Measurements from ENCODE around the gene PPIE. TPM values are rescaled to one million over a fixed set of nuclear protein-coding genes. Genes with fewer than 3 reads are reported as not detected.
A peak's percentile ranks its signal among the peaks of the same experiment; 100 is the strongest.

The PPIE gene
- total RNA-seq, 1 donor from 2014 or later: 40.8 TPM

DNA sequence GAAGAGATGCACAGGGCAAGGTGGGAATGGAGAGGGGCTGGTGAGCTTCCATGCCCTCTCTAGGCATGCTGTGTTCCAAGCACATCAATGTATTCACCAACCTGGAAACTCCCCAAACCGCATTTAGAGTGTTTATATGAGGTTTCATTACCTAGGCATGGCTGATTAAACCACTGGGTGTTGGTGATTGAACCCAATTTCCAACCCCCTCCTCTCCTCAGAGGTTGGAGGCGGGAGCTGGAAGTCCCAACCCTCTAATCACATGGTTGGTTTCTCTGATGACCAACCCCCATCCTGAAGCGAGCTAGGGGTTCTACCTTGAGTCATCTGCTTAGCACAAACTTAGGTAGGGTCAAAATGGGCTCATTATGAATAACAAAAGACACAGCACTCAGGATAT lies 3.0 kb upstream of the PPIE start:
- Mint-ChIP-seq H3K27me3 (ENCODE audit: unreplicated experiment) (peaks cover 38% of the 10 kb centered on the region), H3K4me3 (ENCODE audit: unreplicated experiment) (no peak overlapping the region), H3K4me1 (ENCODE audit: unreplicated experiment) (peaks cover 19% of the 10 kb centered on the region), H3K27ac (ENCODE audit: unreplicated experiment) (no peak overlapping the region), H3K36me3 (ENCODE audit: unreplicated experiment) (peaks cover 3% of the 10 kb centered on the region), H3K9me3 (ENCODE audit: unreplicated experiment) (no peaks in the 10 kb centered on the region)
- DNase-seq (ENCODE audit: extremely low spot score, unreplicated experiment): no peak
- TF ChIP-seq, protein P1, sequence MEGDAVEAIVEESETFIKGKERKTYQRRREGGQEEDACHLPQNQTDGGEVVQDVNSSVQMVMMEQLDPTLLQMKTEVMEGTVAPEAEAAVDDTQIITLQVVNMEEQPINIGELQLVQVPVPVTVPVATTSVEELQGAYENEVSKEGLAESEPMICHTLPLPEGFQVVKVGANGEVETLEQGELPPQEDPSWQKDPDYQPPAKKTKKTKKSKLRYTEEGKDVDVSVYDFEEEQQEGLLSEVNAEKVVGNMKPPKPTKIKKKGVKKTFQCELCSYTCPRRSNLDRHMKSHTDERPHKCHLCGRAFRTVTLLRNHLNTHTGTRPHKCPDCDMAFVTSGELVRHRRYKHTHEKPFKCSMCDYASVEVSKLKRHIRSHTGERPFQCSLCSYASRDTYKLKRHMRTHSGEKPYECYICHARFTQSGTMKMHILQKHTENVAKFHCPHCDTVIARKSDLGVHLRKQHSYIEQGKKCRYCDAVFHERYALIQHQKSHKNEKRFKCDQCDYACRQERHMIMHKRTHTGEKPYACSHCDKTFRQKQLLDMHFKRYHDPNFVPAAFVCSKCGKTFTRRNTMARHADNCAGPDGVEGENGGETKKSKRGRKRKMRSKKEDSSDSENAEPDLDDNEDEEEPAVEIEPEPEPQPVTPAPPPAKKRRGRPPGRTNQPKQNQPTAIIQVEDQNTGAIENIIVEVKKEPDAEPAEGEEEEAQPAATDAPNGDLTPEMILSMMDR (IDR thresholded peaks at IDR 0.05): no peak

DNA sequence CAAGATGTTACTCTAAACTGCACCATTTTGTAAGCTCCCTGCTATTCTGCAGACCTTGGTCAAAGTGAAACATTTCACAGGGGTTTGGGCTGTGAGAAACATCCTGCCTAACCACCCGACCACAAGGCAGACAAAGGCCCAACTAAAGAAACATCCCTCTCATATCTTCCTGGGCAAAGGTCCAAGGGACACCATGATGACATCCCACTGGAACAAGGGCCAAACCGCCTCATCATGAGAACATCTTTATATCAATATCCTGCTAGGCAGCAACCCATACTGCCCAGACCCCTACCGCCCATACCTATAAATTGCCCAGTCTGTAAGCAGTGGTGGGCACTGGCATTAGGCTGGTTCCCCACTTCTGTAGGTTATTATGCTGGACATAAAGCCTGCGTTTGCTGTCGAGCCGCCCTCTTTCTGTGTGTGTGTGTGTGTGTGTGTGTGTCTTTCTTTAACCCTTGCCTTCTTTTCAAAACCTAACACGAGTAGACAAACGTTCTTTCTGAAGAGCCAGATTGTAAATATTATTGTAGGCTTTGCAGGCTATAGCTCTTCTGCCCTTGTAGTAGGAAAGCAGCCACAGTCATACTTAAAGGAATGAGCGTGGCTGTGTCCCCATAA lies 1.0 kb upstream of the PPIE start:
- Mint-ChIP-seq H3K9me3 (ENCODE audit: unreplicated experiment) (no peaks in the 10 kb centered on the region), H3K27ac (ENCODE audit: unreplicated experiment) (no peak overlapping the region), H3K36me3 (ENCODE audit: unreplicated experiment) (peaks cover 13% of the 10 kb centered on the region), H3K27me3 (ENCODE audit: unreplicated experiment) (peaks cover 29% of the 10 kb centered on the region), H3K4me1 (ENCODE audit: unreplicated experiment) (peaks cover 21% of the 10 kb centered on the region), H3K4me3 (ENCODE audit: unreplicated experiment) (peak overlapping the region; percentile 96)
- no peak for DNase-seq (ENCODE audit: extremely low spot score, unreplicated experiment)
- TF ChIP-seq, protein P1 (IDR thresholded peaks at IDR 0.05): no peak

DNA sequence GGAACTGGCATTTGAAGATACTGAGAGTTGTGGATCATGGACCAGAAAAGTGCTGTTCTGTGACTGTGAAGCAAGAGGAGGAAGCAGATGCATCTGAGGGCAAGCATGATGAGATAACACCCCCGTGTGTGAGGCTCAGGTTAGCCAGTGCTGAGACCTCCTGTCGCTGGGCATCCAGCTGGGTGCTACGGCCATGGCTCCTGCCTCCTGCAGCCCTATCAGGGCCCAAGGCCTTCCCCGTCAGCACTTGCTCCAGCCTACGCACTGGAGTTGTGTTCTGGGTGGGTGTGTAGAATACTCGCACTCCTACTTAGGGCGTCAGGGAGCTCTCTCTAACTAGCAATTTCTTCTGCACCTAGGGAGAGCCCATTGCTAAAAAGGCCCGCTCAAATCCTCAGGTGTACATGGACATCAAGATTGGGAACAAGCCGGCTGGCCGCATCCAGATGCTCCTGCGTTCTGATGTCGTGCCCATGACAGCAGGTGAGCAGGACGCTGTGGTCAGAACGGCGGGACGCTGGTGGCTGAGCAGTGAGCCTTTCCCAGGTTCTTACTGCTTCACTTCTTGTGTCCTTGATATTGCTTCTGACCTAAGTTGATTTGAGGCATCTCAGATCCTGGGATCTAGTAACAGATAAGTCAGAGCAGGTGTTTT lies 6.5 kb downstream of the PPIE start:
- Mint-ChIP-seq H3K27ac (ENCODE audit: unreplicated experiment) (no peak overlapping the region), H3K4me1 (ENCODE audit: unreplicated experiment) (peaks cover 5% of the 10 kb centered on the region), H3K27me3 (ENCODE audit: unreplicated experiment) (no peaks in the 10 kb centered on the region), H3K9me3 (ENCODE audit: unreplicated experiment) (no peaks in the 10 kb centered on the region), H3K36me3 (ENCODE audit: unreplicated experiment) (peaks cover 58% of the 10 kb centered on the region), H3K4me3 (ENCODE audit: unreplicated experiment) (no peak overlapping the region)
- TF ChIP-seq, protein P1 (IDR thresholded peaks at IDR 0.05): no peak
- DNase-seq (ENCODE audit: extremely low spot score, unreplicated experiment): peak; percentile 80

DNA sequence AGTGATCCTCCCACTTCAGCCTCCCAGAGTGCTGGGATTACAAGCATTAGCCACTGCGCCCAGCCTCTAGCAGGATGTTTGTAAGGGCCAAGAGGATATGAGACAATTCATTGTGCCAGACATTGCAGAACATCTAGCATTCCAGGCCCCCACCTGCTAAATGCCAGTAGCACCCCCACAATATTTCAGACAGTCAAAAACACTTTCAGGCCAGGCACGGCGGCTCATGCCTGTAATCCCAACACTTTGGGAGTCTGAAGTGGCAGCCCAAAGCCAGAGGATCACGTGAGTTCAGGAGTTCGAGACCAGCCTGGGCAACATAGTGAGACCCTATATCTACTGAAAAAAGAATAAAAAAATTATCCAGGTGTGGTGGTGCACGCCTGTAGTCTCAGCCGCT lies 12.9 kb downstream of the PPIE start:
- peak; percentile 32 for DNase-seq (ENCODE audit: extremely low spot score, unreplicated experiment)
- TF ChIP-seq, protein P1 (IDR thresholded peaks at IDR 0.05): no peak
- Mint-ChIP-seq H3K27me3 (ENCODE audit: unreplicated experiment) (no peaks in the 10 kb centered on the region), H3K27ac (ENCODE audit: unreplicated experiment) (no peak overlapping the region), H3K4me3 (ENCODE audit: unreplicated experiment) (no peak overlapping the region), H3K36me3 (ENCODE audit: unreplicated experiment) (peaks cover 55% of the 10 kb centered on the region), H3K9me3 (ENCODE audit: unreplicated experiment) (no peaks in the 10 kb centered on the region), H3K4me1 (ENCODE audit: unreplicated experiment) (no peaks in the 10 kb centered on the region)

DNA sequence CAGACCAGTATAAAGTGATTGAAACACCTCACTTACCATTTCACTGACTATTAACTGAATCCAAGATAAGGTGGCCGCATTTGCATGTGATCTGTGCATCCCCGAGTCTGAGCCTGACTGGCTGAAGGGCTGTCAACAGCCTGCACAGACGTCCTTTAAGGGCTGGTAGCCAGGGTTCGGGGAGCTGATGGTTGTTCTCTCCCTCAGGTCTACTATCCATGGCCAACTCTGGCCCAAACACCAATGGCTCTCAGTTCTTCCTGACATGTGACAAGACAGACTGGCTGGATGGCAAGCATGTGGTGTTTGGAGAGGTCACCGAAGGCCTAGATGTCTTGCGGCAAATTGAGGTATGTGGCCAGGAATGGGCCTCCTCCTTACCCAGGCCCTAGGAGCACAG lies 14.0 kb downstream of the PPIE start:
- DNase-seq (ENCODE audit: extremely low spot score, unreplicated experiment): peak; percentile 54
- TF ChIP-seq, protein P1 (IDR thresholded peaks at IDR 0.05): no peak
- Mint-ChIP-seq H3K4me3 (ENCODE audit: unreplicated experiment) (no peak overlapping the region), H3K36me3 (ENCODE audit: unreplicated experiment) (peaks cover 53% of the 10 kb centered on the region), H3K27ac (ENCODE audit: unreplicated experiment) (no peak overlapping the region), H3K4me1 (ENCODE audit: unreplicated experiment) (no peaks in the 10 kb centered on the region), H3K9me3 (ENCODE audit: unreplicated experiment) (no peaks in the 10 kb centered on the region), H3K27me3 (ENCODE audit: unreplicated experiment) (no peaks in the 10 kb centered on the region)

Measured in osteocyte (in vitro differentiated cells).